ENCODE data around the gene CDC42EP3.

DNA sequence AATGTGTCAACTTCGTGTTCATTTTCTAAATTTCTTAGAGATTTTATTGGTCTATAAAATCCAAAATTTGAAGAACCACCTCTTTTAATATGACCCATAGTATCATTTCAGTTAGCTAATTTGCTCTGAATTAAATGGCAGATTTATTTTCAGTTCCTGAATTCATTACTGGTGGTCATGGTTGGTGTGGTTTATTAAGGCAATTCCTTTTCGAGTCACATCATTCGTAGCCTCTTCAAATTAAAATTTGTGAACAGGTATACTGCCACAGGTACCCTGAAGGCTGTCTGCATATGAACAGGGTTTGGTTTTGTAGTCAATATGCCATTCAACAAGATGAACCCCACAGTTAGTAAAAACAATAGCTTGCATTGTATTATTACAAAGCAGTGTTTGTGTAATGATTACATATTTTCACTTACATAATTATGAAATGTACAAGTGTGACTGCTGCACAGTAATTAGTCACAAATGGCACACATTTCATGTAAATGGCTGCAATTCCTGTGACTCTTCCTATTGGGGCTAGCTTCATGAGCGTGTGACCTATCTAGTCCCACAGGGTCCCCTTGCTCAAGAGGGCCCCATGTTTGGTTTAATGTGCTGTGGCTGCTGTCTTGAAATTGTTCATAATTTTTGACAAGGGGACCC is 48.9 kb downstream of the CDC42EP3 start:
- TF ChIP-seq, protein P1, sequence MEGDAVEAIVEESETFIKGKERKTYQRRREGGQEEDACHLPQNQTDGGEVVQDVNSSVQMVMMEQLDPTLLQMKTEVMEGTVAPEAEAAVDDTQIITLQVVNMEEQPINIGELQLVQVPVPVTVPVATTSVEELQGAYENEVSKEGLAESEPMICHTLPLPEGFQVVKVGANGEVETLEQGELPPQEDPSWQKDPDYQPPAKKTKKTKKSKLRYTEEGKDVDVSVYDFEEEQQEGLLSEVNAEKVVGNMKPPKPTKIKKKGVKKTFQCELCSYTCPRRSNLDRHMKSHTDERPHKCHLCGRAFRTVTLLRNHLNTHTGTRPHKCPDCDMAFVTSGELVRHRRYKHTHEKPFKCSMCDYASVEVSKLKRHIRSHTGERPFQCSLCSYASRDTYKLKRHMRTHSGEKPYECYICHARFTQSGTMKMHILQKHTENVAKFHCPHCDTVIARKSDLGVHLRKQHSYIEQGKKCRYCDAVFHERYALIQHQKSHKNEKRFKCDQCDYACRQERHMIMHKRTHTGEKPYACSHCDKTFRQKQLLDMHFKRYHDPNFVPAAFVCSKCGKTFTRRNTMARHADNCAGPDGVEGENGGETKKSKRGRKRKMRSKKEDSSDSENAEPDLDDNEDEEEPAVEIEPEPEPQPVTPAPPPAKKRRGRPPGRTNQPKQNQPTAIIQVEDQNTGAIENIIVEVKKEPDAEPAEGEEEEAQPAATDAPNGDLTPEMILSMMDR (IDR thresholded peaks at IDR 0.05), result no peak
- TF ChIP-seq POLR2A (IDR thresholded peaks at IDR 0.05), result no peak
